Measurements from ENCODE around the gene CSMD2. TPM values are rescaled to one million over a fixed set of nuclear protein-coding genes. Genes with fewer than 3 reads are reported as not detected.

Gene CSMD2
- total and polyA plus RNA-seq, 2 of the 4 experiments (the other 2 are of a cell fraction): under 0.01 to 0.36 TPM

DNA sequence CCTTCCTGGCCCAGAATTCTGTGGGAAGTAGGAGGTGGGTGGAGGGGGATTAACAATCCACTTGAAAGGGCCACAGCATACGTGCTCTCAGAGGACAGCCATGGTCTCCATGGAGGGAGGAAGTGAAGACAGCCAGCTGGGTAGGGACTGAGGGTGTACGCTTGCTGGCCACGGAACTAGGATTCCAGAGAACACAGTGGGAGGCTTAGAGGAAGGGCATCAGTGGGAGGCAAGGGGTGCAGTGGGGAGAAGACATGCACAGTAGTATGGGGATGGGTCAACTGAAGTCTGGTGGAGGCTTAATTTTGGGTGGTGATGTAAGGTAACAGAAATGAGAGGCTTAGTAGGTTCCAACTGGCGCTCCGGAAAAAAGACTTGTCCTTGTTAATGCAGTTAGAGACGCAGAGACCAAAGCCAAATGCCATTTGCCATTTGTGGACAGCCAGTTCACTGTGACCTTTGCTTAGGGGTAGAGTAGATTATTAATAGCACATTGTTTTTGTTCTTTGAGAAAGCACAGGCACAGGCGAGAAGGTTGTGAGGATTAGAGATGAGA is 589.6 kb downstream of the CSMD2 start:
- in situ Hi-C loops (cut with MboI; ENCODE audit: low sequenced_read_pairs): no loop called here
- dilution Hi-C loops (cut with HindIII; ENCODE audit: low sequenced_read_pairs, unreplicated experiment): no loop called here
- WGBS, 2 experiments (ENCODE audit: extremely low coverage in 2 of 2, insufficient read length in 1 of 2): 56% methylated on average over 3 of the region's 7 CpGs; no CpG with 5 or more reads in 1 of the 2 experiments
- Histone ChIP-seq H3K4me1 (ENCODE audit: control insufficient read depth, insufficient read depth, low read length) (no peaks in the 10 kb centered on the region), H3K23ac (ENCODE audit: low read depth, low read length) (no peak overlapping the region), H4K20me1 (ENCODE audit: insufficient read depth, low read length) (no peaks in the 10 kb centered on the region), H2BK15ac (ENCODE audit: low read depth, low read length) (no peak overlapping the region), H2AK9ac (replicated peaks; ENCODE audit: low read depth, low read length, poor library complexity) (no peak overlapping the region), H3K4me3 (ENCODE audit: insufficient read depth, low read depth, low read length) (no peak overlapping the region), H3K79me1 (ENCODE audit: low read depth in 1 of 2, low read length in 2 of 2) (no peaks in the 10 kb centered on the region), H2AK5ac (ENCODE audit: low read depth, low read length) (no peak overlapping the region), H3K56ac (ENCODE audit: extremely low read depth, insufficient read depth, low read length) (no peak overlapping the region), H3K18ac (ENCODE audit: low read depth, low read length) (no peak overlapping the region), H3K9me3 (ENCODE audit: control insufficient read depth, insufficient read depth, low read length) (no peaks in the 10 kb centered on the region), H4K5ac (ENCODE audit: low read depth, low read length) (no peak overlapping the region), H3K36me3 (ENCODE audit: control insufficient read depth, insufficient read depth, low read length) (no peaks in the 10 kb centered on the region), H3K4ac (ENCODE audit: low read depth, low read length) (no peak overlapping the region), H4K91ac (ENCODE audit: insufficient read depth, low read depth, low read length) (no peak overlapping the region), H3K27me3 (ENCODE audit: control insufficient read depth, insufficient read depth, low read length) (peaks cover 1% of the 10 kb centered on the region; the same call in 1 of the 2 replicates), H3K4me2 (ENCODE audit: low read depth, low read length) (no peak overlapping the region), H3K14ac (replicated peaks; ENCODE audit: low read depth, low read length) (no peak overlapping the region), H3K9ac (ENCODE audit: low read depth, low read length) (no peak overlapping the region), H4K8ac (ENCODE audit: low read depth in 2 of 2, low read length in 2 of 2) (no peak overlapping the region), H2BK5ac (ENCODE audit: low read depth, low read length, poor library complexity, severe bottlenecking) (no peak overlapping the region), H2BK20ac (ENCODE audit: low read depth, low read length) (no peak overlapping the region), H3K9me1 (ENCODE audit: insufficient read depth, low read length) (no peaks in the 10 kb centered on the region), H2BK120ac (ENCODE audit: low read depth, low read length) (no peak overlapping the region), H3K27ac (ENCODE audit: insufficient read depth, low read length) (no peak overlapping the region), H2AFZ (replicated peaks; ENCODE audit: low read length, poor library complexity) (no peak overlapping the region)
- intact Hi-C loops (cut with micrococcal nuclease): no loop called here
- ChIA-PET POLR2A (ENCODE audit: unreplicated experiment) (no interaction called here), CTCF (no interaction called here)
- no TSS peak for BruUV-seq (replicated peaks)
- no peak for TF ChIP-seq CEBPB (IDR thresholded peaks at IDR 0.05; ENCODE audit: low read depth, low read length)
- no peak for TF ChIP-seq NFE2L2 (IDR thresholded peaks at IDR 0.05; ENCODE audit: low read depth, low read length)
- TF ChIP-seq MAFK (IDR thresholded peaks at IDR 0.05; ENCODE audit: low read depth, low read length): no peak
- ATAC-seq (ENCODE audit: low read depth) (no peak), DNase-seq (no peak)
